H1 (cell line): ENCODE results near the gene APMAP. TPM values are rescaled to one million over a fixed set of nuclear protein-coding genes. Genes with fewer than 3 reads are reported as not detected.

Source experiments
- CTCF ChIA-PET: fragments of 300-600 bp; sonication (Branson Sonifier 250); formaldehyde crosslinking; loops from one replicate; lab custom pipeline; 2021; ENCODE audit not compliant: partially characterized antibody; lab: Charles Lee
- POLR2A ChIA-PET: fragments of 300-600 bp; sonication (Branson Sonifier 250); formaldehyde crosslinking; loops from one replicate; lab custom pipeline; 2021; ENCODE audit warnings: inconsistent platforms; ENCODE audit not compliant: partially characterized antibody; lab: Charles Lee
- DNase-seq, 2 experiments: peaks; one replicate each; pipeline versions ENCODE4 v3.0.0 to v3.0.0-alpha.2; 2010 to 2022; ENCODE audit warnings: low spot score in 2 of 2, low read depth in 1 of 2, mixed read lengths in 1 of 2
- FAIRE-seq: peaks from 2 replicates; lab custom pipeline; 2011; peaks lifted over from hg19 to GRCh38; lab: Jason Lieb, UNC
- H2AFZ ChIP-seq: 2 replicates; pipeline ENCODE4 v1.8.1; 2012; ENCODE audit warnings: low read length, inconsistent platforms
- H2AK5ac ChIP-seq: 2 replicates; pipeline ENCODE4 v1.6.1; 2013; ENCODE audit warnings: low read depth, low read length
- H2BK120ac ChIP-seq: replicated peaks from 2 replicates; pipeline ENCODE3; 2013; ENCODE audit warnings: low read depth, low read length, inconsistent platforms
- H2BK12ac ChIP-seq: 2 replicates; pipeline ENCODE4 v1.6.1; 2013; ENCODE audit warnings: low read depth, low read length
- H2BK15ac ChIP-seq: 2 replicates; pipeline ENCODE4 v1.6.1; 2013; ENCODE audit warnings: low read length
- H2BK20ac ChIP-seq: 2 replicates; pipeline ENCODE4 v1.6.1; 2013; ENCODE audit warnings: low read length
- H2BK5ac ChIP-seq: 2 replicates; pipeline ENCODE4 v1.6.1; 2013; ENCODE audit warnings: low read depth, low read length
- H3K14ac ChIP-seq: 2 replicates; pipeline ENCODE4 v1.6.1; 2013; ENCODE audit warnings: inconsistent platforms; ENCODE audit not compliant: insufficient read length
- H3K18ac ChIP-seq: 2 replicates; pipeline ENCODE4 v1.6.1; 2013; ENCODE audit warnings: low read length; ENCODE audit errors: extremely low read depth
- H3K23ac ChIP-seq: 2 replicates; pipeline ENCODE4 v1.6.1; 2013; ENCODE audit warnings: inconsistent platforms; ENCODE audit not compliant: insufficient read length
- H3K23me2 ChIP-seq: 2 replicates; pipeline ENCODE4 v1.6.1; 2013; ENCODE audit warnings: low read depth, low read length
- H3K27ac ChIP-seq: 2 replicates; pipeline ENCODE4 v1.6.1; 2011; ENCODE audit warnings: low read depth, low read length, inconsistent platforms
- H3K27me3 ChIP-seq, 4 experiments: replicated peaks in 1 of 4; 1 replicate in 1 of 4; 2 replicates in 3 of 4; pipeline versions ENCODE4 v1.6.1 to v1.8.1; 2011 to 2013; ENCODE audit warnings: low read length in 3 of 4, mild to moderate bottlenecking in 3 of 4, inconsistent platforms in 2 of 4, mixed read lengths in 2 of 4, moderate library complexity in 1 of 4; ENCODE audit not compliant: control insufficient read depth in 3 of 4, insufficient read depth in 3 of 4; ENCODE audit errors: extremely low read depth in 1 of 4
- H3K36me3 ChIP-seq, 4 experiments: 2 replicates each; pipeline versions ENCODE4 v1.6.1 to v1.8.1; 2011 to 2013; ENCODE audit warnings: mild to moderate bottlenecking in 4 of 4, low read length in 3 of 4, moderate library complexity in 2 of 4, control low read depth in 1 of 4, inconsistent platforms in 1 of 4; ENCODE audit not compliant: insufficient read depth in 4 of 4, control insufficient read depth in 2 of 4
- H3K4ac ChIP-seq: replicated peaks from 2 replicates; pipeline ENCODE3; 2013; ENCODE audit warnings: low read length, low read depth, mixed read lengths, inconsistent platforms; ENCODE audit not compliant: insufficient read length
- H3K4me1 ChIP-seq, 4 experiments: replicated peaks in 1 of 4; 1 replicate in 1 of 4; 2 replicates in 3 of 4; pipeline versions ENCODE4 v1.6.1 to v1.8.1; 2011 to 2013; ENCODE audit warnings: low read length in 3 of 4, inconsistent platforms in 2 of 4, mixed read lengths in 1 of 4; ENCODE audit not compliant: insufficient read depth in 4 of 4, control insufficient read depth in 3 of 4
- H3K4me2 ChIP-seq, 2 experiments: 2 replicates each; pipeline versions ENCODE4 v1.6.1 to v1.8.1; 2011 to 2013; ENCODE audit warnings: low read depth in 2 of 2, low read length in 2 of 2, control low read depth in 1 of 2, inconsistent platforms in 1 of 2, mild to moderate bottlenecking in 1 of 2; ENCODE audit not compliant: insufficient read depth in 1 of 2
- H3K4me3 ChIP-seq, 4 experiments: fragments of 200-600, 300-600 bp in 1 of 4; sonication (generic), shearing (Covaris generic), sonication (Bioruptor Twin) in 1 of 4; 2 replicates each; pipeline versions ENCODE4 v1.5.1 to v1.8.1; 2011 to 2016; ENCODE audit warnings: low read length in 4 of 4, low read depth in 3 of 4, control low read depth in 2 of 4, inconsistent platforms in 2 of 4, mild to moderate bottlenecking in 2 of 4, mixed read lengths in 1 of 4, moderate library complexity in 1 of 4; ENCODE audit not compliant: insufficient read depth in 2 of 4; ENCODE audit errors: extremely low read depth in 1 of 4
- H3K56ac ChIP-seq: replicated peaks from 2 replicates; pipeline ENCODE3; 2013; ENCODE audit warnings: low read depth, mild to moderate bottlenecking, mixed read lengths, low read length, inconsistent platforms; ENCODE audit not compliant: insufficient read length
- H3K79me1 ChIP-seq: 2 replicates; pipeline ENCODE4 v1.6.1; 2013; ENCODE audit warnings: low read depth, low read length, control low read depth
- H3K79me2 ChIP-seq, 2 experiments: 2 replicates each; pipeline versions ENCODE4 v1.6.1 to v1.8.1; 2012 to 2013; ENCODE audit warnings: low read length in 2 of 2, mild to moderate bottlenecking in 2 of 2, inconsistent platforms in 1 of 2; ENCODE audit not compliant: insufficient read depth in 2 of 2, control insufficient read depth in 1 of 2
- H3K9ac ChIP-seq, 4 experiments: replicated peaks in 1 of 4; 1 replicate in 1 of 4; 2 replicates in 3 of 4; pipeline versions ENCODE4 v1.6.1 to v1.8.1; 2011 to 2013; ENCODE audit warnings: low read depth in 3 of 4, low read length in 3 of 4, control low read depth in 2 of 4, mild to moderate bottlenecking in 2 of 4, moderate library complexity in 2 of 4, inconsistent platforms in 1 of 4; ENCODE audit errors: extremely low read depth in 1 of 4
- H3K9me3 ChIP-seq, 2 experiments: 2 replicates each; pipeline versions ENCODE4 v1.6.1 to v1.8.1; 2012 to 2013; ENCODE audit warnings: mild to moderate bottlenecking in 2 of 2, moderate library complexity in 2 of 2, control low read depth in 1 of 2, inconsistent platforms in 1 of 2, low read depth in 1 of 2, low read length in 1 of 2, mixed read lengths in 1 of 2; ENCODE audit not compliant: insufficient read depth in 2 of 2
- H4K20me1 ChIP-seq, 2 experiments: replicated peaks in 1 of 2; 2 replicates each; pipeline versions ENCODE3 to v1.8.1; 2011 to 2013; ENCODE audit warnings: inconsistent platforms in 2 of 2, low read length in 2 of 2, mild to moderate bottlenecking in 1 of 2; ENCODE audit not compliant: insufficient read depth in 2 of 2, control insufficient read depth in 1 of 2
- H4K5ac ChIP-seq: 2 replicates; pipeline ENCODE4 v1.6.1; 2013; ENCODE audit warnings: low read length, low read depth, mixed read lengths, inconsistent platforms; ENCODE audit not compliant: insufficient read length
- H4K8ac ChIP-seq: 2 replicates; pipeline ENCODE4 v1.8.0; 2013; ENCODE audit warnings: mild to moderate bottlenecking, moderate library complexity, low read length, inconsistent platforms; ENCODE audit not compliant: insufficient read depth; ENCODE audit errors: extremely low read depth
- H4K91ac ChIP-seq: replicated peaks from 2 replicates; pipeline ENCODE3; 2013; ENCODE audit warnings: low read length, mixed read lengths, inconsistent platforms; ENCODE audit not compliant: insufficient read length
- CTCF ChIP-seq, 3 experiments: IDR thresholded peaks; 1 replicate in 2 of 3; 2 replicates in 1 of 3; pipeline versions ENCODE4 v1.5.1 to v1.6.1; 2011; ENCODE audit warnings: low read length in 3 of 3, mild to moderate bottlenecking in 3 of 3, inconsistent platforms in 2 of 3, low read depth in 1 of 3, moderate library complexity in 1 of 3; ENCODE audit not compliant: insufficient read depth in 1 of 3; ENCODE audit errors: control extremely low read depth in 1 of 3
- E2F6 ChIP-seq: IDR thresholded peaks from 2 replicates; pipeline ENCODE4 v1.6.1; 2012; ENCODE audit warnings: inconsistent platforms
- EGR1 ChIP-seq: IDR thresholded peaks from 2 replicates; pipeline ENCODE4 v1.6.1; 2011; ENCODE audit warnings: low read depth, low read length, borderline replicate concordance
- JUN ChIP-seq: IDR thresholded peaks from 2 replicates; pipeline ENCODE4 v1.6.1; 2011; ENCODE audit warnings: low read depth, mild to moderate bottlenecking, improper control_type of control experiment, low read length
- KDM5A ChIP-seq: fragments of 200-600 bp; IDR thresholded peaks from 2 replicates; pipeline ENCODE4 v1.7.1; 2012; ENCODE audit warnings: mild to moderate bottlenecking, low read length, inconsistent platforms, mixed read lengths
- RBBP5 ChIP-seq: IDR thresholded peaks from 2 replicates; pipeline ENCODE4 v1.7.1; 2012; ENCODE audit warnings: low read depth, mild to moderate bottlenecking, inconsistent platforms, low read length, moderate library complexity, borderline replicate concordance
- WGBS, 2 experiments: shearing (Covaris generic) in 1 of 2; methylation state at CpG; one replicate each; pipeline versions ENCODE4 v1.1.6 to v1.1.7; 2013 to 2015; ENCODE audit warnings: low lambda C conversion rate in 2 of 2, mixed read lengths in 2 of 2, inconsistent platforms in 1 of 2, low coverage in 1 of 2, missing lambda C conversion rate in 1 of 2; ENCODE audit not compliant: insufficient replicate concordance in 2 of 2, insufficient coverage in 1 of 2, insufficient read length in 1 of 2; ENCODE audit errors: extremely low coverage in 1 of 2, missing lambda C conversion rate in 1 of 2; 5-methylcytosine and 5-hydroxymethylcytosine counted together
- polyA plus RNA-seq, 7 experiments: library from polyadenylated mRNA; depleted of rRNA in 3 of 7; stranded (reverse) in 5 of 7; unstranded in 2 of 7; fragments of >200 nt in 5 of 7; fragments of 200-250 nt in 2 of 7; gene quantifications; 1 replicate in 5 of 7; 2 replicates in 1 of 7; 4 replicates in 1 of 7; pipeline versions ENCODE4 v1.2.1 to v1.2.3, GENCODE V29; 2011 to 2013; ENCODE audit warnings: missing spikeins in 2 of 7, mixed read lengths in 2 of 7
- total RNA-seq: library from RNA; stranded (reverse); fragmentation: NEBNext Ultra II Directional; extraction: Animal tissue kit (Norgen Biotek cat#: 25700); gene quantifications from 2 replicates; pipeline ENCODE4 v1.2.1, GENCODE V29; 2021

The APMAP gene
- total and polyA plus RNA-seq, 2 of the 8 experiments (the other 6 are each of a cell fraction or from before 2014, with no cell fraction given) = 31.3 to 66.0 TPM

- FAIRE-seq (no peak), DNase-seq (no peak)
- H3K4me2 ChIP-seq = no peak overlapping the region
- H3K56ac ChIP-seq = no peak overlapping the region
- ChIA-PET CTCF (interaction anchor here (0.9 to 3.1 kb wide), 7 partner anchors 10 to 38 kb away, joined by 3 to 13 read pairs (median 6); no protein-coding TSS in a partner anchor), POLR2A (interaction anchor here (0.6 to 0.7 kb wide), 2 partner anchors 13 to 599 kb away, joined by 4 read pairs; no protein-coding TSS in a partner anchor)
- H3K36me3 ChIP-seq = no peaks in the 10 kb centered on the region
- H2BK120ac ChIP-seq = no peak overlapping the region
- H3K79me2 ChIP-seq = no peaks in the 10 kb centered on the region
- H4K20me1 ChIP-seq = no peaks in the 10 kb centered on the region
- H3K9ac ChIP-seq = no peak overlapping the region
- no peaks in the 10 kb centered on the region for H3K79me1 ChIP-seq
- no peaks in the 10 kb centered on the region for H3K23me2 ChIP-seq
- no peak overlapping the region for H3K27ac ChIP-seq
- H3K18ac ChIP-seq = peak overlapping the region; percentile 4; the same call in 1 of the 2 replicates
- no peak overlapping the region for H3K14ac ChIP-seq
- no peak overlapping the region for H2BK5ac ChIP-seq
- H2BK20ac ChIP-seq = no peak overlapping the region
- peaks cover 0 to 5% of the 10 kb centered on the region in 2 experiments; a peak in 1 of 4 replicates for H3K9me3 ChIP-seq
- no peak overlapping the region for H2BK12ac ChIP-seq
- no peak overlapping the region for H4K5ac ChIP-seq
- H3K4me1 ChIP-seq = peaks cover 0 to 5% (median 1%) of the 10 kb centered on the region in 4 experiments; a peak in 3 of 7 replicates
- H3K4ac ChIP-seq = no peak overlapping the region
- no peak overlapping the region for H3K23ac ChIP-seq
- H2AFZ ChIP-seq = no peak overlapping the region
- WGBS, 2 experiments = 89% methylated on average over 6 of the region's 6 CpGs; no CpG with 5 or more reads in 1 of the 2 experiments
- H2BK15ac ChIP-seq = no peak overlapping the region
- H4K91ac ChIP-seq = no peak overlapping the region
- no peak overlapping the region for H2AK5ac ChIP-seq
- H4K8ac ChIP-seq = no peak overlapping the region
- no peak for TF ChIP-seq CTCF (IDR thresholded peaks at IDR 0.05; ENCODE audit: control extremely low read depth in 1 of 3, insufficient read depth in 1 of 3, low read depth in 1 of 3, low read length in 3 of 3)
- TF ChIP-seq KDM5A = no peak
- no peak for TF ChIP-seq RBBP5
- TF ChIP-seq E2F6 = no peak
- no peak for TF ChIP-seq EGR1
- TF ChIP-seq JUN = no peak
- TF ChIP-seq, all 59 proteins: peak for 0
- Histone ChIP-seq H3K27me3 (no peaks in the 10 kb centered on the region; a peak in 1 of 7 replicates), H3K4me3 (no peak overlapping the region)
Measured at GRCh38 chr20:25033265-25033923, 40.8 kb upstream of the APMAP start.
